HepG2 (cell line): Measurements from ENCODE around the gene KIAA1755. TPM values are rescaled to one million over a fixed set of nuclear protein-coding genes. Genes with fewer than 3 reads are reported as not detected.

Experiments used
- ARID4A ChIP-seq: sonication (generic); formaldehyde crosslinking; IDR thresholded peaks from 2 replicates; pipeline ENCODE4 v1.5.0; 2020; ENCODE audit warnings: mild to moderate bottlenecking, missing genetic modification reagents, borderline replicate concordance
- DNMT3B ChIP-seq: conservative IDR thresholded peaks from 2 replicates; pipeline ENCODE4 v1.6.1; 2016; ENCODE audit warnings: missing biosample characterization, control low read depth
- EP300 ChIP-seq, 3 experiments: sonication (generic) in 1 of 3; formaldehyde crosslinking in 1 of 3; IDR thresholded peaks; 2 replicates each; pipeline versions ENCODE4 v1.5.1 to v1.6.1; 2011 to 2020; ENCODE audit warnings: low read depth in 2 of 3, low read length in 2 of 3, borderline replicate concordance in 1 of 3, improper control_type of control experiment in 1 of 3, mild to moderate bottlenecking in 1 of 3, missing genetic modification reagents in 1 of 3, moderate library complexity in 1 of 3
- KLF15 ChIP-seq: sonication (generic); formaldehyde crosslinking; IDR thresholded peaks from 2 replicates; pipeline ENCODE4 v1.8.1; 2023; ENCODE audit warnings: borderline replicate concordance, mild to moderate bottlenecking, inconsistent platforms, missing genetic modification reagents, mixed read lengths
- MIXL1 ChIP-seq: IDR thresholded peaks from 2 replicates; pipeline ENCODE4 v1.6.1; 2016
- PAX8 ChIP-seq: sonication (generic); formaldehyde crosslinking; IDR thresholded peaks from 2 replicates; pipeline ENCODE4 v1.8.0; 2022; ENCODE audit warnings: mild to moderate bottlenecking, missing genetic modification reagents, borderline replicate concordance
- SIX4 ChIP-seq: sonication (generic); formaldehyde crosslinking; IDR thresholded peaks from 2 replicates; pipeline ENCODE4 v1.4.0; 2020; ENCODE audit warnings: missing genetic modification reagents
- SNRNP70 ChIP-seq: fragments of 200-400 bp; formaldehyde crosslinking; IDR thresholded peaks from 2 replicates; pipeline ENCODE4 v1.6.1; 2017; ENCODE audit warnings: mild to moderate bottlenecking, low read depth, low read length, moderate library complexity
- TBX2 ChIP-seq: sonication (generic); formaldehyde crosslinking; IDR thresholded peaks from 2 replicates; pipeline ENCODE4 v1.5.0; 2020; ENCODE audit warnings: missing genetic modification reagents, mild to moderate bottlenecking, borderline replicate concordance
- TCF7L2 ChIP-seq: IDR thresholded peaks from 2 replicates; pipeline ENCODE4 v1.6.1; 2011; ENCODE audit warnings: mild to moderate bottlenecking, low read depth, low read length, moderate library complexity
- ZBTB1 ChIP-seq: sonication (generic); formaldehyde crosslinking; IDR thresholded peaks from 2 replicates; pipeline ENCODE4 v1.4.0; 2020; ENCODE audit warnings: missing genetic modification reagents, borderline replicate concordance
- ZC3H4 ChIP-seq: sonication (generic); formaldehyde crosslinking; IDR thresholded peaks from 2 replicates; pipeline ENCODE4 v1.4.0; 2020; ENCODE audit warnings: missing genetic modification reagents, borderline replicate concordance
- ZNF121 ChIP-seq: sonication (generic); formaldehyde crosslinking; IDR thresholded peaks from 2 replicates; pipeline ENCODE4 v1.5.0; 2020; ENCODE audit warnings: mild to moderate bottlenecking, missing genetic modification reagents
- ZNF205 ChIP-seq: IDR thresholded peaks from 2 replicates; pipeline ENCODE4 v1.6.1; 2018; ENCODE audit warnings: missing biosample characterization, missing genetic modification reagents
- ZNF230 ChIP-seq: sonication (generic); formaldehyde crosslinking; IDR thresholded peaks from 2 replicates; pipeline ENCODE4 v1.4.0; 2020; ENCODE audit warnings: mild to moderate bottlenecking, missing genetic modification reagents
- ZNF234 ChIP-seq: sonication (generic); formaldehyde crosslinking; conservative IDR thresholded peaks from 2 replicates; pipeline ENCODE4 v1.5.1; 2020; ENCODE audit warnings: mild to moderate bottlenecking, missing genetic modification reagents
- ZNF292 ChIP-seq: sonication (generic); formaldehyde crosslinking; IDR thresholded peaks from 2 replicates; pipeline ENCODE4 v1.8.1; 2022; ENCODE audit warnings: mild to moderate bottlenecking, low read depth, missing genetic modification reagents, borderline replicate concordance
- ZNF326 ChIP-seq: sonication (generic); formaldehyde crosslinking; IDR thresholded peaks from 2 replicates; pipeline ENCODE4 v1.4.0; 2020; ENCODE audit warnings: missing genetic modification reagents, borderline replicate concordance
- ZSCAN12 ChIP-seq: sonication (generic); formaldehyde crosslinking; IDR thresholded peaks from 2 replicates; pipeline ENCODE4 v1.9.0; 2021; ENCODE audit warnings: mild to moderate bottlenecking, missing genetic modification reagents
- polyA plus RNA-seq, 8 experiments: library from polyadenylated mRNA; depleted of rRNA in 3 of 8; stranded (reverse) in 7 of 8; unstranded in 1 of 8; fragments of >200 nt; fragmentation: Illumina TruSeq in 4 of 8; extraction: Trizol in 4 of 8; gene quantifications; 2 replicates each; pipeline versions ENCODE4 v1.2.1 to v1.2.3, GENCODE V29; 2011 to 2016; ENCODE audit warnings: low read depth in 4 of 8, missing spikeins in 1 of 8, mixed read lengths in 1 of 8; ENCODE audit not compliant: insufficient read depth in 1 of 8
- total RNA-seq, 5 experiments: library from RNA; depleted of rRNA; stranded (reverse); fragments of >200 nt; fragmentation: Illumina TruSeq; extraction: Trizol; gene quantifications; 2 replicates each; pipeline ENCODE4 v1.2.3, GENCODE V29; 2016; ENCODE audit warnings: low read depth in 1 of 5
- TF ChIP-seq, protein P1 (sequence below): sonication (generic); formaldehyde crosslinking; IDR thresholded peaks from 2 replicates; pipeline ENCODE4 v1.8.0; 2022; ENCODE audit warnings: missing genetic modification reagents, mild to moderate bottlenecking, moderate library complexity, borderline replicate concordance
- TF ChIP-seq, protein P2 (sequence below): sonication (generic); formaldehyde crosslinking; IDR thresholded peaks from 2 replicates; pipeline ENCODE4 v1.5.0; 2020; ENCODE audit warnings: mild to moderate bottlenecking, low read depth, missing genetic modification reagents, borderline replicate concordance

KIAA1755 gene
- total and polyA plus RNA-seq, 2 of the 13 experiments (the other 11 are each of a cell fraction or from before 2014, with no cell fraction given): 0.04 TPM; not detected in 1

DNA sequence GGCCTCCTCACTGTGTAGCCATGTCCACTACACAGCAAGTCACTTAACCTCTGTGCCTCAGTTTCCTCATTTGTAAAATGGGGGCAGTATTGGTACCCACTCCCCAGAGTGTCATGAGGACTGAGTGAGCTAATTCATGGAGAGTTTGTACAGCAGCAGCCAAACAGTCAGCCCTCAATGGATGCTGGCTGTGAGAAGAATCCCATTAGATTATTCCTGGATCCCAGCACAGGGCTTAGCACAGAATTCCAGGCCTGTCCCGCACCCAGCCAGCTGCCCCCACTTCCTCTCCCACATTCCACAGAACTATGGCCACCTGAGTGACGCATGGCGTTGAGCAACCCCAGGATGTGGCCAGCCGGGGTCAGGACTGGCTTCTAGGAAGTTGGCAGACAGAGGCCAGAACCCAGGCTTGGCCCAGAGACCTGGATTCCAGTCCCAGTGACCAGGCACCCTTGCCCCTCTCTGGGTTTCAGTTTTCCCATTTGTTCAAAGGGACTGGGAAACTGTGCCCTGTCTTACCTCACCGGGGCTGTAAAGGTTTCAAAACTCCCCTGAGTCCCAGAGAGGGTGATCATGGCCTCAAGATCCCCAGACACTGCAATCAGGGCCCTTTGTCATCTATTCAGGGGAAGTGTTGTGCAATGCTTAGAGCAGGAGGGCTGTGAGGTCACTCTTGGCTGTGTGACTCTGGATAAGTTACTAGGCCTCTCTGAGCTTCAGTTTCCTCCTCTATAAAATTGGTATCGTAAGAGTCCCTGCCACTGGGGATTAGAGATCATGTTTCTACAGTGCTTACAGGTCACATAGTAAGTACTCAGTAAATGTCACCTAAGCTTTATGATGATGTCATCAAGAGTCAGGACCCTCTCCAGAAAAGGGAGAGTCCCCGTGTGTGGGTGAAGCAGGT, 92.4 kb downstream of the KIAA1755 start (continued):
- TF ChIP-seq, protein P1, sequence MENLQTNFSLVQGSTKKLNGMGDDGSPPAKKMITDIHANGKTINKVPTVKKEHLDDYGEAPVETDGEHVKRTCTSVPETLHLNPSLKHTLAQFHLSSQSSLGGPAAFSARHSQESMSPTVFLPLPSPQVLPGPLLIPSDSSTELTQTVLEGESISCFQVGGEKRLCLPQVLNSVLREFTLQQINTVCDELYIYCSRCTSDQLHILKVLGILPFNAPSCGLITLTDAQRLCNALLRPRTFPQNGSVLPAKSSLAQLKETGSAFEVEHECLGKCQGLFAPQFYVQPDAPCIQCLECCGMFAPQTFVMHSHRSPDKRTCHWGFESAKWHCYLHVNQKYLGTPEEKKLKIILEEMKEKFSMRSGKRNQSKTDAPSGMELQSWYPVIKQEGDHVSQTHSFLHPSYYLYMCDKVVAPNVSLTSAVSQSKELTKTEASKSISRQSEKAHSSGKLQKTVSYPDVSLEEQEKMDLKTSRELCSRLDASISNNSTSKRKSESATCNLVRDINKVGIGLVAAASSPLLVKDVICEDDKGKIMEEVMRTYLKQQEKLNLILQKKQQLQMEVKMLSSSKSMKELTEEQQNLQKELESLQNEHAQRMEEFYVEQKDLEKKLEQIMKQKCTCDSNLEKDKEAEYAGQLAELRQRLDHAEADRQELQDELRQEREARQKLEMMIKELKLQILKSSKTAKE: peak; percentile 77; the same call in 1 of the 2 replicates
- TF ChIP-seq TCF7L2 (no peak), DNMT3B (CRISPR knock-in tag) (no peak), TBX2 (peak; percentile 67; the same call in 1 of the 2 replicates), ZBTB1 (CRISPR knock-in tag) (no peak), ZNF205 (CRISPR knock-in tag) (no peak), ZSCAN12 (no peak), SIX4 (CRISPR knock-in tag) (no peak), KLF15 (no peak; the same call in 1 of the 2 replicates), EP300 (IDR thresholded peaks at IDR 0.05; ENCODE audit: low read depth in 2 of 2, low read length in 2 of 2) (peak in 1 of 2 experiments; percentile 71; a peak in 3 of 4 replicates), EP300 (CRISPR knock-in tag; IDR thresholded peaks at IDR 0.05; ENCODE audit: borderline replicate concordance) (peak; percentile 77), ZNF326 (CRISPR knock-in tag) (no peak), ZNF121 (CRISPR knock-in tag) (peak; percentile 80), ZNF292 (CRISPR knock-in tag) (peak; percentile 71), ARID4A (CRISPR knock-in tag) (no peak; the same call in 1 of the 2 replicates), ZNF234 (CRISPR knock-in tag) (no peak), MIXL1 (no peak; the same call in 1 of the 2 replicates), ZC3H4 (CRISPR knock-in tag) (no peak), PAX8 (CRISPR knock-in tag) (no peak), SNRNP70 (no peak), ZNF230 (no peak)
- TF ChIP-seq, protein P2, sequence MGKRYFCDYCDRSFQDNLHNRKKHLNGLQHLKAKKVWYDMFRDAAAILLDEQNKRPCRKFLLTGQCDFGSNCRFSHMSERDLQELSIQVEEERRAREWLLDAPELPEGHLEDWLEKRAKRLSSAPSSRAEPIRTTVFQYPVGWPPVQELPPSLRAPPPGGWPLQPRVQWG (CRISPR knock-in tag): no peak
